Activated naive CD8-positive, alpha-beta T cell (primary cell): Measurements from ENCODE around the gene TWSG1.
"Not testable (repeated sequence)": the region's sequence is repeated elsewhere in the genome, so short reads cannot be mapped to it uniquely, and the experiment has no call there.

ENCODE experiments used
- H3K27ac Mint-ChIP-seq: one replicate; pipeline ENCODE4 v1.8.0; 2021; ENCODE audit warnings: mixed read lengths
- H3K27me3 Mint-ChIP-seq: one replicate; pipeline ENCODE4 v1.8.0; 2021; ENCODE audit warnings: mixed read lengths
- H3K36me3 Mint-ChIP-seq: one replicate; pipeline ENCODE4 v1.8.0; 2021; ENCODE audit warnings: mixed read lengths
- H3K4me1 Mint-ChIP-seq: one replicate; pipeline ENCODE4 v1.8.0; 2021; ENCODE audit warnings: low read depth, mixed read lengths
- H3K4me3 Mint-ChIP-seq: one replicate; pipeline ENCODE4 v1.8.0; 2021; ENCODE audit warnings: mild to moderate bottlenecking, mixed read lengths
- H3K9me3 Mint-ChIP-seq: one replicate; pipeline ENCODE4 v1.8.0; 2021; ENCODE audit warnings: low read depth, mixed read lengths

Gene TWSG1

DNA sequence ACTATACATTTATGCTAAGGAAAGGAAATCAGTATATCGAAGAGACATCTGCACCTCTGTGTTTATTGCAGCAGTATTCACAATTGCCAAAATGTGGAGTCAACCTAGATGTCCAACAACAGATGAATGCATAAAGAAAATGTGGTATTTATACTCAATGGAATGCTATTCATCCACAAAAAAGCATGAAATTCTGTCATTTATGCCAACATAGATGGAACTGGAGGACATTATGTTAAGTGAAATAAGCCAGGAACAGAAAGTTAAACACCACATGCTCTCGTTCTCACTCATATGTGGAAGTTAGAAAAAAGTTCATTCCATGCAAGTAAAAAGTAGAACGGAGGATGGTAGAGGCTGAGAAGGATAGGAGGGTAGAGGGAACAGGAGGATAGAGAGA, 59.5 kb downstream of the TWSG1 start:
- Mint-ChIP-seq H3K27me3 (no peaks in the 10 kb centered on the region), H3K27ac (no peak overlapping the region), H3K4me1 (no peaks in the 10 kb centered on the region), H3K36me3 (peaks cover 30% of the 10 kb centered on the region), H3K9me3 (peaks cover 5% of the 10 kb centered on the region), H3K4me3 (no peak overlapping the region)

DNA sequence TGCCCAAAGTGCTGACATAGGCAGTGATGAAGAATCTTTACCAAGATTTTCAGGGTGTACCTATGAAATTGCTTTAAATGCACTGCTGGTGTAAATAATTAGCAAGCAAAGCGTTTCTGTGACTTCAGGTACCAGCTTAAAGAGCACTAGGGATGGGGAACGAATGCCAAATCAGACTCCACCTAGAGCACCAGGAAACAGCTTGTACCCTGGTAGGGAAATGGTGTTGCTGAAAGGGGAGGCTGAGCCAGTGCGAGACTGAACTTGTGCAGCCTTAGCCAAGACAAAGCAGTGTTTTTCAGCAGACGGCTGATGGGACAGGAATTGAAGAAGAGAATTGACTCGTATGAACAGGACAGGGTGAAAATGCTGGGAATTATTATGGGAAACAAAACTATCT, 65.6 kb downstream of the TWSG1 start:
- no peak overlapping the region for H3K27ac Mint-ChIP-seq
- no peak overlapping the region for H3K4me3 Mint-ChIP-seq
- peaks cover 14% of the 10 kb centered on the region for H3K36me3 Mint-ChIP-seq
- no peaks in the 10 kb centered on the region for H3K27me3 Mint-ChIP-seq
- peaks cover 17% of the 10 kb centered on the region for H3K4me1 Mint-ChIP-seq
- H3K9me3 Mint-ChIP-seq, result no peaks in the 10 kb centered on the region

DNA sequence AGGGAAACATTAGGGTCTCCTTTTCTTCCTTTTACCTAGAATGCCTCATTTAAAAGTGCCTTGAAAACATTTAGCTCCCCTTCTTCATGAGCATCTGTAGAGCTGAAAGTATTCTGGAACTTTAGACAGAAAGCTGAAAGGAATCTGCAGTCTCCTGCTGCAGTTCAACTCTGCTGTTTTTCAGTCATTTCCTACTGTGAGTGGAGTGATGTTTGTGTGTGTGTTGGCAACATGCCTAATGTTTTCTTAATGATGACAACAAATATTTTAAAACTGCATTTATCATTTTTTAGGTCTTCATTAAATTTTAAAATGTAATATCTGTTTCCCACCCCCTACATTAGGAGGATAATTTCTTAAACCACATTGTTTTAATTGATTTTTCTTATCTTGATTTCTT, 66.6 kb downstream of the TWSG1 start:
- Mint-ChIP-seq H3K4me3 (no peak overlapping the region), H3K27me3 (no peaks in the 10 kb centered on the region), H3K27ac (no peak overlapping the region), H3K9me3 (no peaks in the 10 kb centered on the region), H3K4me1 (peaks cover 21% of the 10 kb centered on the region), H3K36me3 (peaks cover 15% of the 10 kb centered on the region)

DNA sequence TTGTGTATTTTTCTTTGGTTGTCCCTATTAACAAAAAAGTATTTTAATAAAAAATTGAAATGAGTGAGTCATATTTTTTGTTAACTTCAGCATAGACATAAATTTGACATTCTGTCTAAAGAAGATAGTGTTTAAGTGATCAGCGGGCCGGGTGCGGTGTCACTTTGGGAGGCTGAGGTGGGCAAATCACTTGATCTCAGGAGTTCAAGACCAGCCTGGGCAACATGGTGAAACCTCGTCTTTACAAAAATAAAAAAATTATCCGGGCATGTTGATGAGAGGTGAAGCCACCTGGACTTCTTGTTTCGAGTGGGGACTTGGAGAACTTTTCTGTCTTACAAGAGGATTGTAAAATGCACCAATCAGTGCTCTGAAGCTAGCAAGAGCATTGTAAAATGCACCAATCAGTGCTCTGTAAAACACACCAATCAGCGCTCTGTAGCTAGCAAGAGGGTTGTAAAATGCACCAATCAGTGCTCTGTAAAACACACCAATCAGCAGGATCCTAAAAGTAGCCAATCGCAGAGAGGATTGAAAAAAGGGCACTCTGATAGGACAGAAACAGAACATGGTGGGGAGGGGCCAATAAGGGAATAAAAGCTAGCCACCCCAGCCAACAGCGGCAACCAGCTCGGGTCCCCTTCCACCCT, 67.9 kb downstream of the TWSG1 start:
- H3K36me3 Mint-ChIP-seq, H3K9me3 Mint-ChIP-seq, H3K4me3 Mint-ChIP-seq, H3K27me3 Mint-ChIP-seq, H3K27ac Mint-ChIP-seq: not testable (repeated sequence)
- H3K4me1 Mint-ChIP-seq, result peaks cover 22% of the 10 kb centered on the region

DNA sequence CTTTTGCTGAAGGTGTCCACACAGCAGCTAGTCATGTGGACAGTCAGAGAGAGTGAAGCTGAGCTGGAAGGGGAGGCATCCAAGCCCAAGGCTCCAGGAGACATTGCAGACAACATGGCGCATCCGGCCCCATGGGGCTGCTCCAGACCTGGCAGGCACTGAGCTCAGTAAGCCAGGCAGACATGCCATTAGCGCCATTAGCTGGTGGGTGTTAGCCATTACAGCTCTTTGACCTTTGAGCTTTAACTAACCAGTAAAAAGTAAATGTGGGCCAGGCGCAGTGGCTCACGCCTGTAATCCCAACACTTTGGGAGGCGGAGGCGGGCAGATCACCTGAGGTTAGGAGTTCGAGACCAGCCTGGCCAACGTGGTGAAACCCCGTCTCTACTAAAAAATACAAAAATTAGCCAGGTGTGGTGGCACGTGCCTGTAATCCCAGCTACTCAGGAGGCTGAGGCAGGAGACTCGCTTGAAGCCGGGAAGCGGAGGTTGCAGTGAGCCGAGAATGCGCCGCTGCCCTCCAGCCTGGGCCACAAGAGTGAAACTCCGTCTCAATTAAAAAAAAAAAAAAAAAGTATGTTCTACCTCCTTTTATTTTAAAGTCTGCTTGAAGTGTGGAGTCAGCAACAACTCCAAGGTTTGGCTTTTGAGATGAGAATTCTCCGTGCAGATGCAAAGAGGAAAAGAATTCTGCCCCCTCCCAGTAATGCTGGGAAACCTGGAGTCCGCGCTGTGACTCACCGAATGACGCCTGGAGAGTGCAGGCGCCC, 69.4 kb downstream of the TWSG1 start:
- Mint-ChIP-seq H3K4me1 (peaks cover 22% of the 10 kb centered on the region), H3K27me3 (no peaks in the 10 kb centered on the region), H3K4me3 (peak overlapping the region; percentile 82), H3K27ac (peak overlapping the region; percentile 74), H3K36me3 (peaks cover 7% of the 10 kb centered on the region), H3K9me3 (no peaks in the 10 kb centered on the region)

DNA sequence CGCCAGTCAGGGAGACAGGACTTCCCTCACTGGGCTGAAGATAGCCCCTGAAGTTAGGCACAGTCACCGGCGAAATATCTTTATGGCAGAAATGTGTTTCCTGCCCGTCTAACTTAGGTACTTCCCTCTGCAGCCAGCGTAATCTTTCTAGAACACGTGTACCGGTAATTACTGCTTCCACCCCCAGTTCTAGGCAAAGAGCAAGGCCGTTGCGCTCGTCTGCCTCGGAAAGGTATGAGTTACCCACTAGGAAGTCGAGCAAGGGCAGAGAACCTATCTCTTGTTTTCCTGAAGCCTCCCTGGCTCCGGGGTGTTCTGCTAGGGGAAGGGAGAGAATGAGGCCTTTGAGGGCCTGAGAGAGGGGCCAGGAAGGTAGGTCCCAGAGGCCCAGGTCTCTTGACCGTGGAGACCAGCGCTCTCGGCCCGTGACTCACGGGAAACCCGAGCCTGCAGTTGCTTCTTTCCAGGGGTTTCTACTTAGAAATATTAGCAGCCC, 70.0 kb downstream of the TWSG1 start:
- Mint-ChIP-seq H3K36me3 (peaks cover 7% of the 10 kb centered on the region), H3K9me3 (no peaks in the 10 kb centered on the region), H3K27ac (peak overlapping the region; percentile 74), H3K27me3 (no peaks in the 10 kb centered on the region), H3K4me3 (peak overlapping the region; percentile 82), H3K4me1 (peaks cover 22% of the 10 kb centered on the region)

DNA sequence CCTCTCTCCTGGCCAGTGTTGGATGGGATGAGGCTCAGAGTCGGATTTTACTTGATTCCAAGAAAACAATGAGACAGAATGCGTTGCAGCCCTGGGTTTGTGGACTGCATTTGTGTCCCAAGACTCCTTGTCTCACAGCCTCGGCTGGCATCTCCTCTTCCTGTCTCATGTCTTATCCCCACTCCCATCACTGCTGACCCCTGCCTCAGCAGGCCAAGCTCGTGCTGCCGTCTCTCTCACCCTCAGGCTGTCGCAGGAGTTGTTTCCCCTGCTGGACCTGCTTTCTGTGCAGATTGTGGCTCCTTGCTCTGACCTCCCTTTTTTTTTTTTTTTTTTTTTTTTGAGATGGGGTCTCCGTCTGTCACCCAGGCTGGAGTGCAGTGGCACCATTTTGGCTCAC, 70.6 kb downstream of the TWSG1 start:
- peak overlapping the region; percentile 82 for H3K4me3 Mint-ChIP-seq
- peaks cover 7% of the 10 kb centered on the region for H3K36me3 Mint-ChIP-seq
- H3K27ac Mint-ChIP-seq, result peak overlapping the region; percentile 74
- no peaks in the 10 kb centered on the region for H3K27me3 Mint-ChIP-seq
- no peaks in the 10 kb centered on the region for H3K9me3 Mint-ChIP-seq
- H3K4me1 Mint-ChIP-seq, result peaks cover 22% of the 10 kb centered on the region

DNA sequence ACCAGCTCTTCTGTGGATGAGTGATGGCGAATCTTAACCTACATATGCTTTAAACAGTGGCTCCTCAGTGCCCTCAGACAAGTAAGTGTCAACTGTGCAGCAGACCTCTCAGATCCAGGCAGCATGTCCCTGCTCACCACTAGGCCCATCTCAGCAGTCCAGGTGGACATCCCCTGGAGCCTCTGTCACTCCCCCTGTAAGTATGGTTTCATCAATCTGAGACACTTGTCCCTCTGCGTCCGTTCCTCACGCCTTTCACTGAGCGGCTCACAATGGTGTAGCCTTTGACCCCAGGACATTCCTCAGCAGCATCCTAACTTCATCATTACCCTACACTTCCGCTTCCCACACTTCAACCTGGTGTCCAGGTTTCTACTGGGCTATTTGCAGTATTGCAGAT, 71.4 kb downstream of the TWSG1 start:
- Mint-ChIP-seq H3K27ac (peak overlapping the region; percentile 61), H3K4me3 (peak overlapping the region; percentile 57)

DNA sequence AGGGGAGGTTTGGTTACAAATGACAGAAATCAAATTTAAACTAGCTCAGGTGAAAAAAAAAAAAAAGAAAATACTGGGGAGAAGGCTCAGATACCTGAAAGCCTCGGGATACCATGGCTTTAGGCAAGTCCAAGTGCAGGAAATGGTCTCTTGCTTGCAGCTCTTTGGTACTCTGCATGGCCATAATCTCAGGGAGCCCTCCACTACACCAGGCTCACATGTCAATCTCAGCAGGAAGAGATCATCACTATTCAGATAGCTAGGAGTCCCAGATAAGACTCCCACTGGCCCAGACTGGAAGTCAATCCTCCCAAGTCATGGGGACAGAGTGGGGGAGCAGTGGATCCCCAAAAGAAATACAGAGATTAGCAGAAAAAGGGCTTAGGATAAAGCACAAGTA, 75.9 kb downstream of the TWSG1 start:
- H3K36me3 Mint-ChIP-seq, result peaks cover 5% of the 10 kb centered on the region
- H3K4me1 Mint-ChIP-seq, result peaks cover 5% of the 10 kb centered on the region
- H3K4me3 Mint-ChIP-seq, result no peak overlapping the region

More for the DNA sequence above, 71.4 kb downstream of the TWSG1 start:
- Mint-ChIP-seq H3K4me1 (peaks cover 22% of the 10 kb centered on the region), H3K9me3 (no peaks in the 10 kb centered on the region), H3K36me3 (peaks cover 7% of the 10 kb centered on the region), H3K27me3 (no peaks in the 10 kb centered on the region)

DNA sequence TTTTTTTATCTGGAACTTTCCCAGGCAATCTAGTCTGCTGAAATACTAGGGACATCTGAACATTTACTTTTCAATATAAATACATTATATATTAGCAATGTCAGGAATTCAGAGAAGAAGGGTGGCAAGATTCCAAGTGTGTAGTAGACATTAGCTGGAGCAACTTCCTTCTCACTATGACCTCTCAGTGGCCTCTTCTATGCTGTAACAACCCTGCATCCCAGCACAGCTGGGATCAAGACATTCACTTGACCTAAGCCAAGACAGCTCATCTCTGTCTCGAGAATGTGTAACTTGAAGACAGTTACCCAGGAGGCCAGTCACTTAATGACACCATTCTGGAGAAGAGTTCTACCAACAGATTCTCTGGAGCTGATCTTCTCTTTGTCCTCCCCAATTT, 79.0 kb downstream of the TWSG1 start:
- no peak overlapping the region for H3K4me3 Mint-ChIP-seq
- H3K27me3 Mint-ChIP-seq, result no peaks in the 10 kb centered on the region
- H3K36me3 Mint-ChIP-seq, result no peaks in the 10 kb centered on the region
- H3K27ac Mint-ChIP-seq, result no peak overlapping the region
- H3K9me3 Mint-ChIP-seq, result no peaks in the 10 kb centered on the region
- no peaks in the 10 kb centered on the region for H3K4me1 Mint-ChIP-seq

More for the DNA sequence above, 75.9 kb downstream of the TWSG1 start:
- Mint-ChIP-seq H3K9me3 (no peaks in the 10 kb centered on the region), H3K27me3 (no peaks in the 10 kb centered on the region), H3K27ac (no peak overlapping the region)

DNA sequence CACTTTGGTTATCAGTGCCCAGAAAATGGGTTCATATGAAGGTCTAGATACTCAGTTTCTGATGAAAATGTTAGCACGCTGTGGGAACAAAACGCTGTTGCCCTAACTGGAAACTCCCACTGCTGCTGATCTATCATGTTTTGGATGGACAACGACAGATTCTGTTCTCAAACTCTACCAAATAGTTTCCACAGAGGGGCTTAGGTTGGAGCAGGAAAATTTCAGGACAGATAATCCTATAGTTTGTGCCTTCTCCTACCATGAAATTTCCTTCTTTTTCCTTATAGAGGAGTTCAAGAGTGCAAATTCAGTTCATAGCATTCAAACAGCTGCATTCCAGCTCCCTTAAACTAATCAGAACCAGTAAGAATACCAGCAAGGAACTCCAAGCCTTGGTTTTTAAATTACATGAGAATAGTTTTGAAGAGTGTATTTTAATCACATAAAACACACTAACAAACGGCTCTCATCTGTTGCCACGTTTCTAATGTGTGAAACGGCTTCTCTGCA, 82.0 kb downstream of the TWSG1 start:
- Mint-ChIP-seq H3K9me3 (no peaks in the 10 kb centered on the region), H3K4me1 (no peaks in the 10 kb centered on the region), H3K27me3 (no peaks in the 10 kb centered on the region), H3K36me3 (no peaks in the 10 kb centered on the region), H3K4me3 (no peak overlapping the region), H3K27ac (no peak overlapping the region)

DNA sequence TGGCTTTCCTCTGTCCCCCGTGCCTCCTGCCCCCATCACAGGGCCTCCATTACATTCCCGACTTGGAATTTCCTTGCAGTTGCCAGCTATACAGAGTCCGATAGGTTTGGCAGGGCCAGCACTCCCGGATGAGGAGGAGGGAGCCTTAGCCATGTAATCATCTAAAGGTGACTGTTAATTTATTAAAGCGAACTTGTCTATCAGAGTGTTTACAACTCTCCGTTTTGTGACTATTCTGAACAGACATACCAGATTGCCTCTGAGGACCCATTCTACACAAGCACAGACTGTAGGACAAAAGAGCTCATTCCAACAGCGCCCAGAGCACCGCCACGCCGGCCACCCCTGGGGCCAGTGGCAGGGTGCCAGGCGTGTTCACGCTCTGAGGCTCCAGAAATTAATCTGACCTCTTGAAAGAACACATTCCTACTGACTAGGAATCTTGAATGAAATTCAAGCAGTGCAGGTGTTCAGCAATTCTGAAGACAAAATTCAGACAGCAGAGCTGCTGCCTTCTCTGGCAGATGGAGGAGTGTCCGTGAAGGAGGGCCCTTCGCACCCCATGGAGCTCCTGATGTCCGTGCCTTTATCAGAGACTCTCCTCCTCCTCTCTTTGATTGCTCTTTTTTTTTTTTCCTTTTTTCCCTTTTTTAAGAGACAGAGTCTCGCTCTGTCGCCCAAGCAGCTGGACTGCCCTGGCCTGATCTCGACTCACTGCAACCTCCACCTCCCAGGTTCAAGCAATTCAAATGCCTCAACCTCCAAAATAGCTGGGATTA, 82.7 kb downstream of the TWSG1 start:
- H3K4me3 Mint-ChIP-seq, result no peak overlapping the region
- no peaks in the 10 kb centered on the region for H3K4me1 Mint-ChIP-seq
- H3K27me3 Mint-ChIP-seq, result no peaks in the 10 kb centered on the region
- H3K36me3 Mint-ChIP-seq, result no peaks in the 10 kb centered on the region
- no peaks in the 10 kb centered on the region for H3K9me3 Mint-ChIP-seq
- no peak overlapping the region for H3K27ac Mint-ChIP-seq

DNA sequence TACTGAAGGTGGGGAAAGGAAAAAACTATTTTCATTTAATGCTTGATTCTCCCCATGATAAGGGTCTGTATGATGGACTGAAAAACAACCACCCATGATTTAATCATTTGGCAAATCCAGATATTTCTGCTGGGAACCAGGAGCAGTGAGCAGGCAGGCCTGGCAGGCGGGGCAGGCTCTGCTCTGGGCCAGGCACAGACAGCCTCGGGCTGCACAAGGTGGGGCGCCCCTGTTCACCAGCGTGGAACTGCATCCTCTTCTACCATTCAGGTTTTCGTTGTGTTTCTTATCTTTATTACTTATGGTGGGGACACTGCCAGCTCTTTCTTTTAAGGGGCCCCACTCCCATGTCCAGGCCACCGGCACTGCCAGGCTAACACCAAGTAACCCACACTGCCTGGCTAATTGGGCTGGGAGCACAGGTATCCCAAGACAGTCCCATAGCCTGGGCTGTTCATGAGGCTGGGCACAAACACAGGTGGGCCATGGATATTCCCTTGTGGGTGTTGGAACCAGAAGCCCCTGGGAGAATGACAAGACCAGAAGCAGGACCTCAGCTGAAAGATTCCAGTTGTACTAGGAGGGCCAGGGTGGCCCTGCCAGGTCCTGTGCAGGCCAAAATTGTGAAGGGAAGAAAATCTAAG, 83.6 kb downstream of the TWSG1 start:
- no peaks in the 10 kb centered on the region for H3K9me3 Mint-ChIP-seq
- H3K4me3 Mint-ChIP-seq, result no peak overlapping the region
- H3K27me3 Mint-ChIP-seq, result no peaks in the 10 kb centered on the region
- H3K27ac Mint-ChIP-seq, result no peak overlapping the region
- H3K4me1 Mint-ChIP-seq, result no peaks in the 10 kb centered on the region
- H3K36me3 Mint-ChIP-seq, result no peaks in the 10 kb centered on the region

DNA sequence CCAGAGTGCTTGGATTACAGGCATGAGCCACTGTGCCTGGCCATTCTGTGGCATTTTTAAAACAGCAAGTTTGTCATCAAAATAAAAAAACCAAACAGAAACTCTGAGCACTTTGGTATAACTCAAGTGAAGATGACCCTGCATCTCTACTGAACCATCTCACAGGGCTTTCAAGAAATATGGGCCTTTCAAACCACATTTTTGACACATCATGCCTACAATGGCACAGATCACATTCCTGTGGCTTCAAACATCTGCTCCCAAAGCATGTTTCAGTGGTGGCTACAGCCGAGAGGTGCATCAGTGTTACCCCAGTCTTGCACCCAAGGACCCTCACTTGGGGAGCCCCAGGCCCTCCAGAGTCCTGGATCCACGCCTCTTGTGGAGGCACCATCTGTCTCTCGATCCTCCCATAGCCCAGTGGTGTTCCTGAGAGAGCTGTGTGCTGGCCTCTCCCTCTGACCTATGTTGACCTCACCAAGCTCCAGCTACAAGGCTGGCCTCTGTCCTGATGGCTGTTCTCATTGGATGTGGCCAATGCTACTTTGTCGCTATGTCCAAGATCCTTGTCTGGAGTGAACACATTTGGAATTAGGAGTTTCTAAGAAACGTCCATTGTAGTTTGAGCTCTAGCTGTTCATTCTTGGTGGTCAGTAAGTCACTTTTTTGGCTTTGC, 85.5 kb downstream of the TWSG1 start:
- Mint-ChIP-seq H3K9me3 (no peaks in the 10 kb centered on the region), H3K4me1 (no peaks in the 10 kb centered on the region), H3K27ac (no peak overlapping the region), H3K27me3 (no peaks in the 10 kb centered on the region), H3K36me3 (no peaks in the 10 kb centered on the region), H3K4me3 (no peak overlapping the region)
